ENCODE measurements around the gene RAPGEF1.

- TF ChIP-seq, protein P1, sequence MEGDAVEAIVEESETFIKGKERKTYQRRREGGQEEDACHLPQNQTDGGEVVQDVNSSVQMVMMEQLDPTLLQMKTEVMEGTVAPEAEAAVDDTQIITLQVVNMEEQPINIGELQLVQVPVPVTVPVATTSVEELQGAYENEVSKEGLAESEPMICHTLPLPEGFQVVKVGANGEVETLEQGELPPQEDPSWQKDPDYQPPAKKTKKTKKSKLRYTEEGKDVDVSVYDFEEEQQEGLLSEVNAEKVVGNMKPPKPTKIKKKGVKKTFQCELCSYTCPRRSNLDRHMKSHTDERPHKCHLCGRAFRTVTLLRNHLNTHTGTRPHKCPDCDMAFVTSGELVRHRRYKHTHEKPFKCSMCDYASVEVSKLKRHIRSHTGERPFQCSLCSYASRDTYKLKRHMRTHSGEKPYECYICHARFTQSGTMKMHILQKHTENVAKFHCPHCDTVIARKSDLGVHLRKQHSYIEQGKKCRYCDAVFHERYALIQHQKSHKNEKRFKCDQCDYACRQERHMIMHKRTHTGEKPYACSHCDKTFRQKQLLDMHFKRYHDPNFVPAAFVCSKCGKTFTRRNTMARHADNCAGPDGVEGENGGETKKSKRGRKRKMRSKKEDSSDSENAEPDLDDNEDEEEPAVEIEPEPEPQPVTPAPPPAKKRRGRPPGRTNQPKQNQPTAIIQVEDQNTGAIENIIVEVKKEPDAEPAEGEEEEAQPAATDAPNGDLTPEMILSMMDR (IDR thresholded peaks at IDR 0.05; ENCODE audit: insufficient read depth, low read length), result no peak
- TF ChIP-seq GABPA (IDR thresholded peaks at IDR 0.05; ENCODE audit: low read depth), result no peak
- TF ChIP-seq, protein P2, sequence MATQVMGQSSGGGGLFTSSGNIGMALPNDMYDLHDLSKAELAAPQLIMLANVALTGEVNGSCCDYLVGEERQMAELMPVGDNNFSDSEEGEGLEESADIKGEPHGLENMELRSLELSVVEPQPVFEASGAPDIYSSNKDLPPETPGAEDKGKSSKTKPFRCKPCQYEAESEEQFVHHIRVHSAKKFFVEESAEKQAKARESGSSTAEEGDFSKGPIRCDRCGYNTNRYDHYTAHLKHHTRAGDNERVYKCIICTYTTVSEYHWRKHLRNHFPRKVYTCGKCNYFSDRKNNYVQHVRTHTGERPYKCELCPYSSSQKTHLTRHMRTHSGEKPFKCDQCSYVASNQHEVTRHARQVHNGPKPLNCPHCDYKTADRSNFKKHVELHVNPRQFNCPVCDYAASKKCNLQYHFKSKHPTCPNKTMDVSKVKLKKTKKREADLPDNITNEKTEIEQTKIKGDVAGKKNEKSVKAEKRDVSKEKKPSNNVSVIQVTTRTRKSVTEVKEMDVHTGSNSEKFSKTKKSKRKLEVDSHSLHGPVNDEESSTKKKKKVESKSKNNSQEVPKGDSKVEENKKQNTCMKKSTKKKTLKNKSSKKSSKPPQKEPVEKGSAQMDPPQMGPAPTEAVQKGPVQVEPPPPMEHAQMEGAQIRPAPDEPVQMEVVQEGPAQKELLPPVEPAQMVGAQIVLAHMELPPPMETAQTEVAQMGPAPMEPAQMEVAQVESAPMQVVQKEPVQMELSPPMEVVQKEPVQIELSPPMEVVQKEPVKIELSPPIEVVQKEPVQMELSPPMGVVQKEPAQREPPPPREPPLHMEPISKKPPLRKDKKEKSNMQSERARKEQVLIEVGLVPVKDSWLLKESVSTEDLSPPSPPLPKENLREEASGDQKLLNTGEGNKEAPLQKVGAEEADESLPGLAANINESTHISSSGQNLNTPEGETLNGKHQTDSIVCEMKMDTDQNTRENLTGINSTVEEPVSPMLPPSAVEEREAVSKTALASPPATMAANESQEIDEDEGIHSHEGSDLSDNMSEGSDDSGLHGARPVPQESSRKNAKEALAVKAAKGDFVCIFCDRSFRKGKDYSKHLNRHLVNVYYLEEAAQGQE (IDR thresholded peaks at IDR 0.05; ENCODE audit: insufficient replicate concordance, low read depth), result no peak
These were observed 161.9 kb downstream of the RAPGEF1 start for GRCh38 chr9:131578021-131578420.
